Endothelial cell (in vitro differentiated cells): Measurements from ENCODE around the gene HAND1. TPM values are rescaled to one million over a fixed set of nuclear protein-coding genes. Genes with fewer than 3 reads are reported as not detected.
A peak's percentile ranks its signal among the peaks of the same experiment; 100 is the strongest.

Experiments
- DNase-seq: peaks from one replicate; pipeline ENCODE4 v3.0.0; 2021; ENCODE audit warnings: low spot score
- H3K27ac Mint-ChIP-seq: one replicate; pipeline ENCODE4 v1.8.0; 2021; ENCODE audit warnings: mixed read lengths, inconsistent platforms; ENCODE audit not compliant: unreplicated experiment
- H3K27me3 Mint-ChIP-seq: one replicate; pipeline ENCODE4 v1.8.0; 2021; ENCODE audit warnings: mild to moderate bottlenecking, moderate library complexity, mixed read lengths, inconsistent platforms; ENCODE audit not compliant: unreplicated experiment
- H3K36me3 Mint-ChIP-seq: one replicate; pipeline ENCODE4 v1.8.0; 2021; ENCODE audit warnings: mild to moderate bottlenecking, low read depth, mixed read lengths, inconsistent platforms; ENCODE audit not compliant: unreplicated experiment
- H3K4me1 Mint-ChIP-seq: one replicate; pipeline ENCODE4 v1.8.0; 2021; ENCODE audit warnings: mild to moderate bottlenecking, mixed read lengths, inconsistent platforms; ENCODE audit not compliant: unreplicated experiment
- H3K4me3 Mint-ChIP-seq: one replicate; pipeline ENCODE4 v1.8.0; 2021; ENCODE audit warnings: mild to moderate bottlenecking, mixed read lengths, inconsistent platforms; ENCODE audit not compliant: unreplicated experiment
- H3K9me3 Mint-ChIP-seq: one replicate; pipeline ENCODE4 v1.8.0; 2021; ENCODE audit warnings: mixed read lengths, inconsistent platforms; ENCODE audit not compliant: unreplicated experiment
- total RNA-seq: library from RNA; stranded (reverse); fragmentation: NEBNext Ultra II Directional; extraction: Animal tissue kit (Norgen Biotek cat#: 25700); gene quantifications from one replicate; pipeline ENCODE4 v1.2.1, GENCODE V29; 2021; ENCODE audit not compliant: unreplicated experiment
- TF ChIP-seq, protein P1 (sequence below): fragments of 200-600 bp; sonication (generic); IDR thresholded peaks from one replicate; pipeline ENCODE4 v1.5.0; 2021; ENCODE audit warnings: antibody characterized with exemption; ENCODE audit not compliant: unreplicated experiment

Gene HAND1
- total RNA-seq, 1 donor from 2014 or later = 0.95 TPM

DNA sequence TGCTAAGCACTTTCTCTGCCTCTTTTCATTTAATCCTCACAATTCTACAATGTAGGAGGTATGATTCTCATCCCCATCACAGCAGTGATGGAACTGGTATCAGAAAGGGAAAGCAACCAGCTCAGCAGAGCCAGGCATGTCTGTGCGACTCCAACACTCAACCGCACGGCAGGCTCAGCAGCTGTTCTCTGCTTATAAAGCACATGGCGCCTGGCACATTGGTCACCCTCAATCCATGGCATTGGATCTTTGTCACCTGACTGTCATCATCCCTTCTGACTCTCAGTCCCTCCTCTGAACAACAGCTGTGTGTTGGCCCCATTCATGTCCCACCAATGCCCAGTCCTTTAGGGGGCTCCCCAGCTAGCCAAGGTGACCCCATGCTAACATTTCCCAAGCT is 45.1 kb upstream of the HAND1 start:
- H3K27me3 Mint-ChIP-seq = peaks cover 3% of the 10 kb centered on the region
- H3K4me3 Mint-ChIP-seq = no peak overlapping the region
- no peak overlapping the region for H3K27ac Mint-ChIP-seq
- H3K9me3 Mint-ChIP-seq = no peaks in the 10 kb centered on the region
- H3K4me1 Mint-ChIP-seq = peaks cover 8% of the 10 kb centered on the region
- no peak for DNase-seq
- no peaks in the 10 kb centered on the region for H3K36me3 Mint-ChIP-seq
- TF ChIP-seq, protein P1, sequence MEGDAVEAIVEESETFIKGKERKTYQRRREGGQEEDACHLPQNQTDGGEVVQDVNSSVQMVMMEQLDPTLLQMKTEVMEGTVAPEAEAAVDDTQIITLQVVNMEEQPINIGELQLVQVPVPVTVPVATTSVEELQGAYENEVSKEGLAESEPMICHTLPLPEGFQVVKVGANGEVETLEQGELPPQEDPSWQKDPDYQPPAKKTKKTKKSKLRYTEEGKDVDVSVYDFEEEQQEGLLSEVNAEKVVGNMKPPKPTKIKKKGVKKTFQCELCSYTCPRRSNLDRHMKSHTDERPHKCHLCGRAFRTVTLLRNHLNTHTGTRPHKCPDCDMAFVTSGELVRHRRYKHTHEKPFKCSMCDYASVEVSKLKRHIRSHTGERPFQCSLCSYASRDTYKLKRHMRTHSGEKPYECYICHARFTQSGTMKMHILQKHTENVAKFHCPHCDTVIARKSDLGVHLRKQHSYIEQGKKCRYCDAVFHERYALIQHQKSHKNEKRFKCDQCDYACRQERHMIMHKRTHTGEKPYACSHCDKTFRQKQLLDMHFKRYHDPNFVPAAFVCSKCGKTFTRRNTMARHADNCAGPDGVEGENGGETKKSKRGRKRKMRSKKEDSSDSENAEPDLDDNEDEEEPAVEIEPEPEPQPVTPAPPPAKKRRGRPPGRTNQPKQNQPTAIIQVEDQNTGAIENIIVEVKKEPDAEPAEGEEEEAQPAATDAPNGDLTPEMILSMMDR = no peak

DNA sequence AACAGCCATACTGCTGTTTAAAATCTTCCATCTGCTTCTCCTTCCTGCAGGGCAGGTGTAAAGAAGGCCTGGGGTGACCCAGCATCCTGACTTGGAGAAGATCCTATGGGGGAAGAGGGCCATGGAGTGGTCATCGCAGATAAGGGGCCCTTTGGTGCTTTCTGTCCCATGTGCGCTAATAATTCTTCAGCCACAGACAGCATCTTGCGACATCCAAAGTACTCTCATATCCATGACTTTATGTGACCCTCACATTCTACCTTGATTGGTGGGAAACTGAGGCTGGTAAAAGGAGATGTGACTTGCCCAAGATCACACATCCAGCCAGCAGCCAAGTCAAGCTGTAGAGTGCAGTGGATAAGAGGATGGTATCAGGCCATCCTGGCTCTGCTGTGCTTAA is 44.3 kb upstream of the HAND1 start:
- TF ChIP-seq, protein P1 = no peak
- Mint-ChIP-seq H3K4me3 (no peak overlapping the region), H3K27me3 (peaks cover 3% of the 10 kb centered on the region), H3K36me3 (no peaks in the 10 kb centered on the region), H3K27ac (no peak overlapping the region), H3K4me1 (peaks cover 8% of the 10 kb centered on the region), H3K9me3 (no peaks in the 10 kb centered on the region)
- DNase-seq = no peak

DNA sequence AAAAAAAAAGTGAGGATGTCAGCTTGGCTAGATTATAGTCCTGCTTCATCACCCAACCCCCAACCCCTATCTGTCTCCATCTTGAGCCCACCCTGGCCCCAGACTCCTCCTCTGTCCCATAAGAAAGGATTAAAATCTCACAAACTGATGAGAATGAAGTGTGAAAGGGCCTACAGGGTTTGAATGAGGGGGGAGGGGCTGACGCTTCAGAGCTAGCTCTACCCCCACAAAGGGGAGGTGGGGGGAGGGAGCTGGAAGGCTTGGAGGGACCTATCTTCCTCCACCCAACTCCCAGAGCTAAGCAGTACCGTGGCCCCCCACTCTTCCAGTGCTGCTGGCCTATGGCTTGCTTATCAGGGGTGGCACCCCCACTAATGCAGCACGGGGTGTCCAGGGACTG is 43.7 kb upstream of the HAND1 start:
- Mint-ChIP-seq H3K27me3 (peaks cover 3% of the 10 kb centered on the region), H3K4me3 (no peak overlapping the region), H3K9me3 (no peaks in the 10 kb centered on the region), H3K36me3 (no peaks in the 10 kb centered on the region), H3K4me1 (peaks cover 10% of the 10 kb centered on the region), H3K27ac (no peak overlapping the region)
- TF ChIP-seq, protein P1 = no peak
- DNase-seq = no peak

DNA sequence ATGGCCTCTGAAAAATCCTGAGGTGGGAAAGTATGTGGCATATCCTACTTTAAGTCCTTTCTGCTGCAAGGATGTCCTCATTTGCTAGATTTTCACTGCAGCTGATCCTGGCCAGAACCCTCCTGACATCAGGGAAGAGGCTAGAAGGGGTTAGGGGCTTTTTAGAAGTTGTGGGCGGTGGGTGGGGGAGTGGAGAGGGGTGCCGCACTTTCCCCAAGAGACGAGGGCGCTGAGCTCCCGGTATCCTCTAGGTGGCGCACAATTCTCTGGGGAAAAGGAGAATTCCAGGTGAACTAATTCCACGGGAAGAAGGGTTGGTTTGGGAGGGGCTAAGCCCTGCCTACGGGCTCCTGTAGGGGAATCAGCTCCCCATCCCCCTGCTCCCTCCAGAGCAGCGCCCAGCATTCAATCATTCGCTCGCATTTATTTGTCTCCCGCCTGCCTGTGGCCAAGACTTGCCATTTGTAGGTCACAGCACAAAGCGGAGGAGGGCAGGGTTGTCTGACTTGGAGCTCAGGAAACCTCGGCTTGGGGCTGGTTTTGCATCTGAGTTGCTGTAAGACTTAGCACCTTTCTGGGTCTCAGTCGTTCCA is 42.9 kb upstream of the HAND1 start:
- H3K9me3 Mint-ChIP-seq = no peaks in the 10 kb centered on the region
- no peaks in the 10 kb centered on the region for H3K36me3 Mint-ChIP-seq
- H3K4me1 Mint-ChIP-seq = peaks cover 10% of the 10 kb centered on the region
- DNase-seq = peak; percentile 68
- no peak overlapping the region for H3K4me3 Mint-ChIP-seq
- TF ChIP-seq, protein P1 = peak; percentile 73
- no peak overlapping the region for H3K27ac Mint-ChIP-seq
- peaks cover 2% of the 10 kb centered on the region for H3K27me3 Mint-ChIP-seq

DNA sequence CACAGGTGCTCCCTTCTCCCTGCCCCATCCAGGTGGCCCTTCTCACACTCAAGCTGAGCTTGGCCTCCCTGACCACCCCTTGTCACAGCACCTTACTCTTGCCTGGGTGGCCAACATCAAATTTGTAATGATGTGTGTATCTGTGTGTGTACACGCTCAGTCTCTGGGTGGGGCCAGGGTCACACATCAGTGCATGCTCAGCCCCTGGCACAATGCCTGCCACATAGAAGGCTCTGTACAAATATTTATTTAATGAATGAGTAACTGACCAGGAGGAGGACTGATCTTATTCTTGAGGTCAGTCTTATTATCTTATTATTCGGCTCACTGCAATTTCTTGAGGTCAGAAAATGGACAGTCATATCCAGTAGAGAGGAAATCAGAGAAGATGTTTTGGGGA is 41.3 kb upstream of the HAND1 start:
- Mint-ChIP-seq H3K27ac (no peak overlapping the region), H3K27me3 (peaks cover 6% of the 10 kb centered on the region)
- DNase-seq = no peak

More for the DNA sequence above, 41.3 kb upstream of the HAND1 start:
- Mint-ChIP-seq H3K4me3 (no peak overlapping the region), H3K4me1 (peaks cover 10% of the 10 kb centered on the region), H3K36me3 (no peaks in the 10 kb centered on the region), H3K9me3 (no peaks in the 10 kb centered on the region)
- TF ChIP-seq, protein P1 = no peak
